Daoy (cell line): ENCODE data around the gene SPSB1. TPM values are rescaled to one million over a fixed set of nuclear protein-coding genes. Genes with fewer than 3 reads are reported as not detected.

Source experiments
- DNase-seq: peaks from one replicate; pipeline ENCODE4 v3.0.0-alpha.2; 2015; ENCODE audit warnings: low read depth
- total RNA-seq: library from RNA; depleted of rRNA; stranded (reverse); fragments of >200 nt; shearing (Covaris generic); gene quantifications from 2 replicates; pipeline ENCODE4 v1.2.3, GENCODE V29; 2014

Gene SPSB1
- total RNA-seq, 1 experiment from 2014 or later = 15.0 TPM

DNA sequence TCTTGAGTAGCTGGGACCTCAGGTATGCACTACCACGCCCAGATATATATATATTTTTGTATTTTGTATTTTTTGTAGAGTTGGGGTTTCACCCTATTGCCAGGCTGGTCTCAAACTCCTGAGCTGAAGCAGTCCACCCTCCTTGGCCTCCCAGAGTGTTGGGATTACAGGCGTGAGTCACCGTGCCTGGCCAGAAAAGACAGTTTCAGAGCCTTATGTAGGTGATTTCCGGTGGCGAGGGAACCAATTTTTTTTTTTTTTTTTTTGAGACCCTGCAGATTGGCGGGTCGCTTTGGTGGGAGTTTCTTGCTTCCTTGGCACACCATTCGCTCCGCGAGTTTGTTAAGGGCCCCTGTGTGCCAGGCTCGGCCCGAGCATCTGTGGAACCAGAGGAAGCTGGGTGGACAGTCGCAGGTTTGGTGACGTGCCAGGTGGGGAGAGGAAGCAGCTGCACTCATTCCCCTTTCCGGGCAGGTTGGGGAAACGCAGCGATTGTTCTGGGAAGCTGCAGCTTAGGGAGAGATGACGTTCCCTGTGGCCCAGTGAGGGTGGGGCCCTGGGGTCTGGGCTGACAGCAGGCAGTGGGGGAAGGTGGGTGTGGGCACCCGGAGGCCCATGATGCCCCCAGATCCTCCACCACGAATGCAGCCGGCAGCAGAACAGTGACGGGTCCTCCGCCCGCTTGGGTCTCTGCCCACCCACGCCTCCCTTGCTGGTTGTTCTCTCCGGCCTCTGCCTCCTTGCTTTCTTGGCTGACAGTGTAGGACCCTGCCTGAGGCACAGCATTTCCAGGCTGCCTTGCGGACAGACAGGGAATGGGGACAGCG lies 25.1 kb downstream of the SPSB1 start:
- DNase-seq = peak; percentile 90

DNA sequence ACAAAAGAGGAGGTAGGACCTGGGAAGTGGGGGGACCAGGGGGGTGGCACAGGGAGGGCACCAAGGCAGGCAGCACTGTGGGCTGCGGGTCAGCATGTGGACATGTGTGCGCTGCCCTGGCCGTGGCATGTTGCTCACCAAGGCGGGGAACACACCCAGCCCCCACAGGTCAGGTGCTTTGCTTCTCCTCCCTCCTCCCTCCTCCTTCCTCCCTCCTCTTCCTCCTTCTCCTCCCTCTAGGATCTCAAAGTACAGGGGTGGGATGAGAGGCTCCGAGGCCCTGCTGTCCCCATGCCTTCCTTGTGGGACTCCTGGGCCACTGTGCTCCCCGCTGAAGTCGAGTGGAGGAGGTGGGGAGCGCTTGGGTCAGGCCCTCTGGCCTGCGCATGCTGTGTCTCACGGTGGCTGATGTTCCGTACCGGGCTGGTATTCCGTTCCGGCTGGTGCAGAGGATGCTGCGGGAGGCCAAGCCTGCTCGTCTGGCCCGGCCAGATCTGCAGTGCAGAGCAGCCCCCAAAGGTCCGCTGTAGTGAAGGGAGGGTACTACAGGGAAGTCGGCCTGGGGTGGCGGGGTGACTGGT lies 26.6 kb downstream of the SPSB1 start:
- DNase-seq = no peak

DNA sequence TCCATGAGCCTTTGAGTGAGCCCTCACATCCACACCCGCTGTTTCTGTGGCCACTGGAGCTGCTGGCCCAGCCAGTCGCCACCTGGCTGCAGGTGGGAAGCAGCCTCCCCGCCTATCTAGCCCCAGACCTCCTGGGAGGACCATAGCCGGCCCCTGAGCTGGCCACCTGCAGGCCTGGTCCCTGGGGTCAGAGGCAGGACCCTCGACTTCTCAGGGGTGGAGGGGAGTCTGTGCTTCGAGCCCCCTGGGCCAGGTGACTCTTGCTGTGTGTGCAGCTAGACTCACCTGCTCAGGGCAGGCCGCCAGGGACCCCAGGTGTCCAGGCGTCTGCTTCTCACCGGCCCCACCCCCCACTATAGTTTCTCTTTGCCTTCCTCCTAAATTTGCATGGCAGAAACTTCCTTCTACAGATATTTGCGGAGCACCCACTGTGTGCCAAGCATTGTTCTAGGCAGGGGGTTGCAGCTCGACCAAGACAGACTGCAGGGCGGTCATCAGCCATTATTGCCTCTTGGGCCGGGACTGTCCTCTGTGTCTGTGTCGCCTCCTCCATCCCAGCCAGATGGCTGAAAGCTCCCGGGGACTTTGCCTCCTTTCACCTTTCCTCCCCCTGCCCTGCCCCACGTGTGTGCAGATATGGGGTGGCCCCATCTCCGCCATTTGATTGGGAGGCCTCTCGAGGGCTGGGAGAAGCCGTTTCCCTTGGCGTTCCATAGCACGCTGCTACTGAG lies 27.3 kb downstream of the SPSB1 start:
- no peak for DNase-seq

DNA sequence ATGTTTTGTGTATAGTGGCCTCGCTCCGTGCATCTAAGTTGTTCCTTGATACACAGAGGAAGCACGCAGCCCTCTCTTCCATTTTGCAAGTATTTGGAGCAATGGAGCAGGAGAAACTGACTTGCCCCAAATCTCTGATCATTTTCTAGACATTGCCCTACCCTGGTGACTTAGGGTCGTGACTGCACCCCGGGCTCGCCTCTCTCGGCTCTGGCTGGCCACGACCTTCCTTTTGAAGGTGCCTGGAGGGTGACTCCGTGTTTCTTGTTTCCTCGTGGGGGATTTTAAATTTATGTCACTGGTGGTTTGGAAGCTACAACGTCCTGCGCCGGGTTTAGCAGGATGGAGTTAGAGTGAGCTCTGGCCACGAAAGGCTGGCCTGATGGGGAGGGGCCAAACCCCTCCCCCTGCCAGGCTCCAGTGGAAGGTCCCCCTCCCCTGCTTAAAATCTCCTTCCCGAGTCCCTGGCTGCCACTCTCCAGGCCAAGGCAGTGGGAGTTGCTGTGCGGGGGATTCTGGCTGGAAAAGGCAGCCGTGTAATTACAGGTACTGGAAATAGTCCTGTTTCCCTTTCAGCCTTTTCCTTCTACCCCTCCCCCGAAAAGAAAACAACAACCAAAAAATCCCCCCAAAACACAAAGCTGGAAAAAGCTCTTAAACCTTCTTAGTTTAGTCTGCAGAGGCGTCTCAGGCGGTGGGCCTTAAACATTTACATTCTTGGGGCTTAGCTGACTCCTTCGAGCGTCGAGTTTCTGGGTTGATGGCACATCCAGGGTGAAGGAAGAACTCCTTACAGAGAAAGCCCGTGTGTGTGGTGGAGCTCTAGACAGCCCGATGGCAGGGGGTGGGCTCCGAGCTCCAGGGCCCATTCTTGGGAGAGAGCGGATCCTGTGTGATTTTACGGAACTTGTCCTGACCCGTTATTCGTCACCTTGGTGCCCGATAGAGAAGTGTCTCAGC lies 28.1 kb downstream of the SPSB1 start:
- DNase-seq = no peak

DNA sequence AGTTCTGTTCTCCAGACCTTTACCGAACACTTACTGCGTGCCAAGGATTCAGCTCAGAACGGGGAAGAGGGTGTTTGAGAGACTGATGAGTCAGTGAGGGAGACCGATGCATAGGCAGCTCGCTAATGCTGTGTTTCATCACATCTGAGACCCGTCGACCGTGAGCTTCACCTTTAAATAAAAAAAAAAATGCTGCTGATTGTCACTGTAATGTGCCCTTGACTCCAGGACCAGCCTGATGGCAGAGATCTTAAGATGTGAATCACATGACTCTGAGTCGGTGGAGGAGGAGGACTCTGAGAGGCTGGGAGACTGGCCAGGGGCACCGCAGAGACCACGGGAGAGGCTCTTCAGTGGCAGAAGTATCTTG lies 28.8 kb downstream of the SPSB1 start:
- DNase-seq = peak; percentile 83

DNA sequence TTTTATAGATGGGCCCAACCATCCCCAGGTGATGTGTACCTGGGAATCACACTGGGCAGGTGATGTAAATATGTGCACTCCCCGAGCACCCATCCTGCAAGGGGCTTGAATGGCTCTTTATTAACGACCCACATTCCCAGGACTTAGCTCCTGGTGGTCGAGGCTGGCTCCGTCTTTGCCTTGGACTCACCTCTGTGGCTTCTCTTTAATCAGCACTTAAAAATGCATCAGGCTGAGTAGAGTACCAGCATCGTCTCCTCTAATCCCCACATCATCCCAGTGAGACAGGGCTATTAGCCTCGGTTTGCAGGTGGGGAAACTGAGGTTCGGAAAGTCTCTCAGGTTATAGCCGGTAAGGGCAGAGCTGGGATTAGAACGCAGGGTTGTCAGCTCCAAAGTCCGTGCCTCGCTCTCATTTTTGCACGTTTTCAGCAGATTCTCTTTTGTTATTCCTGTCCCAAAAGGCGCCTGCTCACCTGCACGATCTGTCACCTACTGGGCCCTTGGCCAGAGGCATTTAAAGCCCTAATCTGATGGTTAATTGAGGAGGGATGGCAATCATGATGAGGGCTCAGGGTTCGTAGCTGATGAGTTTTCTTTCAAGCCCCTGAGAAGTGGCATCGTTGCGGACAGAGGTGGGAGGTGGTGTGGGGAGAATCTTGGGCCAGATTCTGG lies 29.4 kb downstream of the SPSB1 start:
- no peak for DNase-seq

DNA sequence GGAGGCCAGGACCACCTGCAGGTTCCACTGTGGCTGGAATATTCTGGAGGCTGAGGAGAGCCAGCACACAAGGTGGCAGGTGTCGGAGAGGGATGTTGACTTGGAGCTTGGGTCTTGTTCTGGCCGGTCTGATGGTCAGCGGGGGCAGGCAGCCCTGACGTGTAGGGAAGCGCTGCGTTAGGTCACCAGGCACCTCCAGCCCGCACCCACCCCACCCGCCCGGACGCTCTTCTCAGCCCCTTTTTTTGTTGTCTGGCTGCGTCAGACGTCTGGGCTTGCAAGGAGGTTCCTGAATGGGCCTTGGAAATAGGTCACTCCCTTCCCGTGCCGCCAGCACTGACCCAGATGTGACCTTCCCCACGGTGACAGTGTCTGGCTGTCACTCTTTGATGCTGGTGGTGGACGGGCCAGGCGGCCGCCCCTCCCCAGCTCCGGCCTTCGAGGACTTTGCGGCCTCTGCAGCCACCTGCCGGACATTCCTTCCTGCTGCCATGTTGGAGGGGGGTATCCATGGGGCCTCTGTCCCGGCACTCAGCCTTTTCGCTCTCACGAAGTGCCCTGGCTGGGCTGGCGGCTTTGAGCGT lies 30.1 kb downstream of the SPSB1 start:
- DNase-seq = no peak

DNA sequence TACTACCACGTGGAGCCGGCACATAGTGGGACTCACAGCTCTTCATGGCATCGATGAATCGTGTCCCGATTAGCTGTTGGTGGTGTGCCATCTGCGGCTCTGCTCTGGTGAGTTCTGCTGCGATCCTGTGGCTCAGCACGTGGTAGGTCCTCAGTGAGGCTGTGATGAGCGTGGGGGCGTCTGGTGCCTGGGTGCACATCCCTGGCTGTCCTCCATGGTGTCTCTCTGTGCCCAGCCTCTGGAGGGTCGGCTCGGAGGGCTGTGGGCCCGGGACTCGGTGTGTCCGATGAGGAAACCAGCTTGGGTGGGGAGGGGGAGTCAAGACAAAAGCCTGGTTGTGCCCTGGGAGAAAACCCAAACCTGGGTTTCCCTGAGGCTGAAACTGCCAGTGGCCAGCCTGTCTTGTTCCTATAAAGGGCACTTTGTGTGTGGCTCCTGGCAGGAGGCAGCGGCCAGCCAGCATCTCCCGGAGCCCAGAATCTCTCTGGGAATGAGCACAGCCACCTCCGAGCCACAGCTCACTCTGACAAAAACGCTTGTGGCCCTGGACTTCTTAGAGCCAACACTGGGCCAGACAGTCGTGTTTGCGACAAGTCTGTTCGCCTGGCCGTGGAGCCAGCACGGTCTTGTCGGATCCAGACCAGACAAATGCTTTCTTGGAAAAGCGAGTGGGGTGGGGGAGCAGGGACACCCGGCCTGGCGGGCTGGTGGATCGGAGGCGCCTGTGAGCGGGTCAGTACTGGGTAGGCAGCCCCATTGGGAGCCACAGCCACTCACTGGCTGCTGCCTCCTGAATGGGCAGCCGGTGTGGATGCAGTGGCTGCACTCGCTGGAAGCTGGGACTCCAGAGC lies 31.8 kb downstream of the SPSB1 start:
- DNase-seq = no peak

DNA sequence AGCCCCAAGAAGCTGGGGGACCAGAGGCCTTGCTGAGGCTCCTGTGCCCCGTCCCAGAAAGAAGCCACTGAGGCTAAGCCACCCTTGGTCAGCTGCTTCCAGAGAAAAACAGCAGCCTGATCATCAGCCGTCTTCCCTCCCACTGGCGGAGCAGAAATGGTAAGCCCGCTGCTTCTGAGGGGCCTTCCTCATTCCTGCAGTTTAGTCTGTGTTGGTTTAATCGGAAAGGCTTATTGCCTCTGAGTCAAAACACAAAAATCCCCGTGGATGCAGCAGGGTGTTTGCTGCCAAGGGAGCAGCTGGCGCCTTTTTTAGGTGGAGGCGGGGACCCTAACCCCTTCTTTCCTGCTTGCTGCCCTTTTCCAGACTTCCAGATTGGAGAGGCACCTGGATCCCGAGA lies 33.9 kb downstream of the SPSB1 start:
- DNase-seq = no peak

DNA sequence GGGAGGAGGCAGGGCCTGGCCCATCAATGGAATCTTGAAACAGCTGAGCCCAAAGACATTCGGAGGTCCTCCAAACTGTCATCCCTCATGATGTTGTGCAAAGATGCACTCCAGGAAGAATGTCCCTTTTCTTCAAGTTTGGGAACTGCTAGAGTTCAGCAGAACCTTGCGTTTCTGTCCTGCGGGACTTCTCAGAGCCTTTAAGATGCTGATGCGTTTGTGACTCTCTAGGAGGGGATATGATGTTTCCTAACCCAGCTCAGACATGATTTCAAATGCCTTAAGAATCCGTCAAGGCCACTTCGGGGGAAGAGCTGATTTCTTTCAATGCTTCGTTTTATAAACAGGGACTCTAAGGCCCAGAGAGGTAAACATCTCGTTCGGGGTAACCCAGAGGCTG lies 35.5 kb downstream of the SPSB1 start:
- DNase-seq = no peak

DNA sequence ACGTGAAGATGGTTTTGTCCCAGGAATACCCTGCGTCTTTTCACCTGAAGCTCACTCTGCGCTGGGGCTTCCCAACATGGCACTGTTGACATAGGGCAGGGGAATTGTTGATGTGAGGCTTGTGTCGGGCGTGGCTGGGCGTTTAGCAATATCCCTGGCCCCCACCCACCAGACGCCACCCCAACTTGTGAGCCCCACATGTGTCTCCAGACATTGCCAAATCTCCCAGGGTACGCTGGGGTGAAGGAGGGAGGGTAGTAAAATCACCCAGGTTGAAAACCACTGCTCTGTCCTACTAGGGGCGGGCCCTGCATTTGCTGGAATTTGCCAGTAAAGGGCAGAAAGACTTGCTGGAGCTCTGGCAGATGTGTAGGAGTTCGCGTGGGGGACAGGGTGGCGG lies 36.0 kb downstream of the SPSB1 start:
- no peak for DNase-seq

DNA sequence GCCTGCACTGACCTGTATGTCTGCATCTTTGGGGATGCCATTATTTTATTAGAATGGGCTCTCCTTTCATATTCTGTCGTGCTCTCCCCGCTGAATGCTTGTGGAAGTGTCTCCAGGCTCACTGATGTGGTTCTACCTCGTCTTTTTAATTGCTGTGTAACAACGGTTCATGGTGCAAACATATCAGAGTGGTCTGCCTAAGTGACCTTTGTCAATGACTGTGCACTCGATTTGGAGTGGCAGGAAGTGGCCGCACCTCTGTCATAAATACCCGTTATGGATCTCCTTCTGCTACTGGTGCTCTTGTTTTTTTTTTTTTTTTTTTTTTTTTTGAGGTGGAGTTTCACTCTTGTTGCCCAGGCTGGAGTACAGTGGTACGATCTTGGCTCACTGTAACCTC lies 38.3 kb downstream of the SPSB1 start:
- DNase-seq = no peak

DNA sequence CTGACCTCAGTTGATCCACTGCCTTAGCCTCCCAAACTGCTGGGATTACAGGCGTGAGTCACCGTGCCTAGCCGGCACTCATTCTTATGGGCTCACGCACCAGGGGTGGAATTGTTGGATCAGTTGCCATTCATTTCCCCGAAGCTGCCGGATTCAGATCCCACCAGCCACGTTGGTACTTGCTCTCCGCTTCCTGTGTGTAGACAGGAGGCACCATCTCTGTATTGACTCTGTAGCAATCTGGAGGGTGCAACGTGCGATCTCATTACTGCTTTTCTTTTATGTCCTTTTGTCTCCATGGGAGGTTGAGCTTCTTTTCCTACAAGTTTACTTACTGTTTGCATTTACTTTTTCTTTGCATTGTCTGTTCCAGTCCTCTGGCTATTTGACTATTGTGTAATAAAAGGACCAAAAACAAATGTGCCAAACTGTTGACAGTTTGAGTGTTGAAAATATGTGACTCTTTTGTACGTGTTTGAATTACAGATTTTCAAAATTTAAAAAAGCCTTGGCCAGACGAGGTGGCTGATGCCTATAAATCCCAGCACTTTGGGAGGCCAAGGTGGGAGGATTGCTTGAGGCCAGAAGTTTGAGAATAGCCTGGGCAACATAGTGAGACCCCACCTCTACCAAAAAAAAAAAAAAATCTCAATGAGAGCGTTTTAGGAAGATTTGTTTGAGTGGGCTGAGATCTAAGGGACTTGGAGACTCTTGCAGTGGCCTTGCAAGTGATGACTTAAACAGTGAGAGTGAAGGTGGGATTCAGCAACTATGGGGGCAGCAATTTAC lies 39.1 kb downstream of the SPSB1 start:
- no peak for DNase-seq

DNA sequence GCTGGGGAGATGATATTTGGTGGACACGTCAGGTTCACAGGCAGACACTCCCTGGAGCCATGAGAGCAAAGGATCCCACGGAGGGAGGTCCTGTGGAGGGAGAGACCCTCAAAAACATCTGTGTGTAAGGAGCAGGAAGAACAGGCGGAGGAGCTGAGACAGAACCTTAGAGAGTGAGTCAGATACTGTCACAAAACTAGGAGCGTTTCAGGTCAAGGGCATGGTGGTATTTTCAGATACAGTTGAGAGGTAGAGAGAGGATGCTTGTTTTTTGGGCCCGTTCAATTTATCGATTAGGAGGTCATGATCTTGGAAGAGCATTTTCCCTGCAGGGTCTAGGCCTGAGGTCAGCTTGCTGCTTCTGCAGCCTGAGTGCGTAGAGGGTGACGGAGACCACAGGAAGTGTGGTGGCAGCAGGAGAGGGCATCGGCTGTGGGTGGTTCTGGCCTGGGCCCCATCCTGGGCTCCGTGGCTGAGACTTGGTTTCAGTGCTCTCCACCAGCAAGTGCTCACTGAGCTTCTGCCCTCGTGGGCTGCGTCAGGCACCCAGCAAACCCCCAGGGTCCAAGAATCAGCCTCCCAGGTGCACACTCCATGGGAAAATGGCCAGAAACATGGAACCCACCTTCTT lies 39.9 kb downstream of the SPSB1 start:
- no peak for DNase-seq

DNA sequence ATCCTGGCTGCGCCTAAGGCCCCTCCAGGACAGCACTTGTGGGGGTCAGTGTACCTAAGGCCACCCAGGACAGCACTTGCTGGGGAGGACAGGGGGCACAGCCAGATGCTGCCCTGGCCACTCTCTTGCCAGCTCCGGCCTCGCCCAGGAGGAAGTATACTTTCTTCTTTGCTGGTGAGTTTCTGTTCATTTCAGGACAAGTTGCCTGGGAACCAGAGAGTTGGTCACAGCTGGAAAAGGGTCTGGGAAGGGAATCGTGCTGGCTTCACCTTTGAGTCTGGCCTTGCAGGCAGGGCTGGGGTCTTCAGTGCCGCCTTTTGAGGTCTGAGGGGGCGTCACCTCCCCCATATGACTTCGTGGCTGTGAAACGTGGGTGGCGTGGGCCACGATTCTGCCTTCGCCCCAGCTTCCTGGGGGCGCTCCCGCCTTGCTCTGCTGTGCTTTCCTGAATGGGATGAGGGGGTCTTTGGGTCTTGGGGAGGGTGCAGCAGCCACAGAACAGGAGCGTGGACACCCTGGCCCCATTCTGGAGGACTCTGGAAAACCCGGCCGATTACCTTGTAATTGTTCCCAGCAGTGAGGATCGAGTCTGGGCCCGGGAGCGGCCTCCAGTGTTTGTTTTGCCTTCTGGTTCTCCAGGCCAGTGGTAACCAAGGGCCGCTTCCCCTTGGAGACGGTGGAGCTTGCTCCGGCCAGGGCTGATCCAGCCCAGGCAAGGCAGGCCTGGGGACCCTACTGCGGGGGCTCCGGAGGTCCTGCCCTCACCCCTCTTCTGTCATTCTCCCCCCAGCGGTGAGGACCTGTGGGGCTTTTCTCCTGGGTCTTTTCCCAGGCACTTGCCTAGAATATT lies 45.9 kb downstream of the SPSB1 start:
- no peak for DNase-seq

DNA sequence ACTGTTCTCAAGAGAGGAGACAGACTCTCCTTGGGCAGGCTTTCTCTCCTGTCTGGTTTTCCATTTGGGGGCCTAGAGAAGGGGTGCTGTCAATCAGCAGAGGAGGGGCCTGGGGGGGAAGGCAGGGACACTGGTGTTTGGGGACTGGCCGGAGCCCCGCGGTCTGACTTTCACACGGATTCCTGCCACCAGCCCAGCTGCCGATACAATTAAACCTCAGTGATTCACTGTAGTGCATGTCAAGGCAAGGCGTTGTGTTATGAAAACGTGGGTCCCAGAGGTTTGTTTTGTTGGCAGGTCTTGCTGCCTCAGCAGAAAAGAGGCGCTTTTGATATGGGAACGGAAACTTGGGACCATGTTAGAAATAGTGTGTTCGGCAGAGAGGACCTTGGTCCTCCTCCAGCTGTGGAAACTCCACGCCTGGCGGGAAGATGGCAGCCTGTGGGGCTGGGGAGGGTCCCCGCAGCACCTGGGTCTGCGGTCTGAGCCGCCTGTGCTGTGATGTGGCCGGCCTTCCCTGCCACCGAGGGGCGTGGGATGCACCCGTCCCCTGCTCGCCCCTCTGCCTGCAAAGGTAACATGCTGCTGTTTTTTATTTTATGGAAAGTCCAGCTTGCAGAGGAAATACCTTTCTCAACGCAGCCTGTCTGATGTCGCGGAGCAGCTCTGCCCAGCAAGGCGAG lies 47.6 kb downstream of the SPSB1 start:
- no peak for DNase-seq

DNA sequence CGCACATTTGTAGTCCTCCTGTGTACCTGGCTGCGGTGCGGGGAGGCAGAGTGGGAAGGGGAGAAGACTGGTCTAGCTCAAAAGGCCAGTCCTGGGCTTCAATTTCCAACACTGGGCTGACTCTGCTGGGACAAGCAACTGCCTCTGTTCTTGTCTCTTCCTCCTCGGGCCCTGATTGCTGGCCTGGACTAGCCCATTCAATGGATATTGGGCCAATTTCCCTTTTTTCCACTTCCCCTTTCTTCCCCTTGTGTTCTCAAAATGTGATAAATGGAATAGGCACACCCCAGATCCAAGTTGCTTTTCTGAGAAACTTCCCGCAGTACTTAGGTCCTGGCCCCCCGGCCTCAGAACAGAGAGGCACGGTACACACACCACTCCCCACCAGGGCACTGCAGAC lies 48.2 kb downstream of the SPSB1 start:
- DNase-seq = no peak
